ENCODE results near the gene MUC5B. TPM values are rescaled to one million over a fixed set of nuclear protein-coding genes. Genes with fewer than 3 reads are reported as not detected.

The MUC5B gene
- total and polyA plus RNA-seq, 2 of the 13 experiments (the other 11 are each of a cell fraction or from before 2014, with no cell fraction given), result 0.01 TPM; not detected in 1

GRCh38 chr11:1219834-1220815, 2.7 kb upstream of the MUC5B start (continued):
- no peak; the same call in 1 of the 2 replicates for TF ChIP-seq ZNF784 (CRISPR knock-in tag; IDR thresholded peaks at IDR 0.05; ENCODE audit: borderline replicate concordance)
- TF ChIP-seq FOXK2 (IDR thresholded peaks at IDR 0.05), result no peak
- peak; percentile 52; the same call in 1 of the 2 replicates for TF ChIP-seq YEATS2 (CRISPR knock-in tag; IDR thresholded peaks at IDR 0.05; ENCODE audit: borderline replicate concordance)
- no peak for TF ChIP-seq ZNF615 (CRISPR knock-in tag; IDR thresholded peaks at IDR 0.05; ENCODE audit: borderline replicate concordance)
- no peak for TF ChIP-seq NCOR1 (IDR thresholded peaks at IDR 0.05; ENCODE audit: borderline replicate concordance, low read length)
- TF ChIP-seq, protein P1, sequence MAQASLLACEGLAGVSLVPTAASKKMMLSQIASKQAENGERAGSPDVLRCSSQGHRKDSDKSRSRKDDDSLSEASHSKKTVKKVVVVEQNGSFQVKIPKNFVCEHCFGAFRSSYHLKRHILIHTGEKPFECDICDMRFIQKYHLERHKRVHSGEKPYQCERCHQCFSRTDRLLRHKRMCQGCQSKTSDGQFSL (CRISPR knock-in tag; IDR thresholded peaks at IDR 0.05), result no peak
- no peak for TF ChIP-seq SNAI1 (CRISPR knock-in tag; IDR thresholded peaks at IDR 0.05; ENCODE audit: borderline replicate concordance)
- TF ChIP-seq ARID3A (IDR thresholded peaks at IDR 0.05; ENCODE audit: low read depth, low read length), result no peak
- TF ChIP-seq SETDB1 (CRISPR knock-in tag; IDR thresholded peaks at IDR 0.05; ENCODE audit: borderline replicate concordance), result no peak
- no peak for TF ChIP-seq ISX (CRISPR knock-in tag; conservative IDR thresholded peaks at IDR 0.05)
- TF ChIP-seq, protein P2, sequence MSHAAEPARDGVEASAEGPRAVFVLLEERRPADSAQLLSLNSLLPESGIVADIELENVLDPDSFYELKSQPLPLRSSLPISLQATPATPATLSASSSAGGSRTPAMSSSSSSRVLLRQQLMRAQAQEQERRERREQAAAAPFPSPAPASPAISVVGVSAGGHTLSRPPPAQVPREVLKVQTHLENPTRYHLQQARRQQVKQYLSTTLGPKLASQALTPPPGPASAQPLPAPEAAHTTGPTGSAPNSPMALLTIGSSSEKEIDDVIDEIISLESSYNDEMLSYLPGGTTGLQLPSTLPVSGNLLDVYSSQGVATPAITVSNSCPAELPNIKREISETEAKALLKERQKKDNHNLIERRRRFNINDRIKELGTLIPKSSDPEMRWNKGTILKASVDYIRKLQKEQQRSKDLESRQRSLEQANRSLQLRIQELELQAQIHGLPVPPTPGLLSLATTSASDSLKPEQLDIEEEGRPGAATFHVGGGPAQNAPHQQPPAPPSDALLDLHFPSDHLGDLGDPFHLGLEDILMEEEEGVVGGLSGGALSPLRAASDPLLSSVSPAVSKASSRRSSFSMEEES (CRISPR knock-in tag; IDR thresholded peaks at IDR 0.05), result peak; percentile 55; the same call in 1 of the 2 replicates
- 0 out of 2 replicates have a peak, but pooled peaks have one; percentile 65 for TF ChIP-seq REL (CRISPR knock-in tag; conservative IDR thresholded peaks at IDR 0.05)
- peak; percentile 60; the same call in 1 of the 2 replicates for TF ChIP-seq NR2C2 (CRISPR knock-in tag; IDR thresholded peaks at IDR 0.05; ENCODE audit: borderline replicate concordance)
- no peak for TF ChIP-seq ZFYVE20 (CRISPR knock-in tag; IDR thresholded peaks at IDR 0.05; ENCODE audit: borderline replicate concordance, low read depth)
- TF ChIP-seq, protein P3, sequence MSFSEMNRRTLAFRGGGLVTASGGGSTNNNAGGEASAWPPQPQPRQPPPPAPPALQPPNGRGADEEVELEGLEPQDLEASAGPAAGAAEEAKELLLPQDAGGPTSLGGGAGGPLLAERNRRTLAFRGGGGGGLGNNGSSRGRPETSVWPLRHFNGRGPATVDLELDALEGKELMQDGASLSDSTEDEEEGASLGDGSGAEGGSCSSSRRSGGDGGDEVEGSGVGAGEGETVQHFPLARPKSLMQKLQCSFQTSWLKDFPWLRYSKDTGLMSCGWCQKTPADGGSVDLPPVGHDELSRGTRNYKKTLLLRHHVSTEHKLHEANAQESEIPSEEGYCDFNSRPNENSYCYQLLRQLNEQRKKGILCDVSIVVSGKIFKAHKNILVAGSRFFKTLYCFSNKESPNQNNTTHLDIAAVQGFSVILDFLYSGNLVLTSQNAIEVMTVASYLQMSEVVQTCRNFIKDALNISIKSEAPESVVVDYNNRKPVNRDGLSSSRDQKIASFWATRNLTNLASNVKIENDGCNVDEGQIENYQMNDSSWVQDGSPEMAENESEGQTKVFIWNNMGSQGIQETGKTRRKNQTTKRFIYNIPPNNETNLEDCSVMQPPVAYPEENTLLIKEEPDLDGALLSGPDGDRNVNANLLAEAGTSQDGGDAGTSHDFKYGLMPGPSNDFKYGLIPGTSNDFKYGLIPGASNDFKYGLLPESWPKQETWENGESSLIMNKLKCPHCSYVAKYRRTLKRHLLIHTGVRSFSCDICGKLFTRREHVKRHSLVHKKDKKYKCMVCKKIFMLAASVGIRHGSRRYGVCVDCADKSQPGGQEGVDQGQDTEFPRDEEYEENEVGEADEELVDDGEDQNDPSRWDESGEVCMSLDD (CRISPR knock-in tag; IDR thresholded peaks at IDR 0.05; ENCODE audit: borderline replicate concordance), result peak; percentile 87
- TF ChIP-seq SOX6 (IDR thresholded peaks at IDR 0.05), result no peak
- TF ChIP-seq SOX6 (CRISPR knock-in tag; IDR thresholded peaks at IDR 0.05), result peak; percentile 96
- TF ChIP-seq ASH2L (IDR thresholded peaks at IDR 0.05; ENCODE audit: insufficient read length, low read depth, low read length), result no peak
- no peak for TF ChIP-seq SP1 (IDR thresholded peaks at IDR 0.05)
- no peak for TF ChIP-seq SP1 (CRISPR knock-in tag; IDR thresholded peaks at IDR 0.05)
- TF ChIP-seq NFE2 (CRISPR knock-in tag; IDR thresholded peaks at IDR 0.05), result no peak
- TF ChIP-seq ZNF891 (CRISPR knock-in tag; IDR thresholded peaks at IDR 0.05), result no peak

Measured in HepG2 (cell line).